Ishikawa (cell line): ENCODE data around the gene EMX1.

ENCODE experiments used
- EGR1 ChIP-seq: IDR thresholded peaks from 2 replicates; pipeline ENCODE4 v1.6.1; 2012
- EP300 ChIP-seq: IDR thresholded peaks from 2 replicates; pipeline ENCODE4 v1.6.1; 2012; ENCODE audit warnings: borderline replicate concordance
- FOXM1 ChIP-seq: IDR thresholded peaks from 2 replicates; pipeline ENCODE4 v1.6.1; 2012; ENCODE audit warnings: low read depth, borderline replicate concordance
- MAX ChIP-seq: IDR thresholded peaks from 2 replicates; pipeline ENCODE4 v1.6.1; 2012
- RAD21 ChIP-seq: IDR thresholded peaks from 2 replicates; pipeline ENCODE4 v1.6.1; 2012; ENCODE audit warnings: low read depth
- REST ChIP-seq: IDR thresholded peaks from 2 replicates; pipeline ENCODE4 v1.6.1; 2012; ENCODE audit warnings: low read depth, mild to moderate bottlenecking
- TAF1 ChIP-seq: IDR thresholded peaks from 2 replicates; pipeline ENCODE4 v1.6.1; 2012; ENCODE audit warnings: low read depth, mild to moderate bottlenecking
- TCF12 ChIP-seq: IDR thresholded peaks from 2 replicates; pipeline ENCODE4 v1.6.1; 2012; ENCODE audit warnings: low read depth
- TEAD4 ChIP-seq: IDR thresholded peaks from 2 replicates; pipeline ENCODE4 v1.6.1; 2012
- USF1 ChIP-seq: IDR thresholded peaks from 2 replicates; pipeline ENCODE4 v1.6.1; 2012
- YY1 ChIP-seq: IDR thresholded peaks from 2 replicates; pipeline ENCODE4 v1.6.1; 2012; ENCODE audit warnings: low read depth
- ZBTB7A ChIP-seq: IDR thresholded peaks from 2 replicates; pipeline ENCODE4 v1.6.1; 2012; ENCODE audit warnings: low read depth

GRCh38 chr2:72946466-72946865 lies 29.1 kb downstream of the EMX1 start:
- TF ChIP-seq RAD21 (no peak), MAX (no peak), EP300 (no peak), REST (no peak), TAF1 (no peak), USF1 (no peak), ZBTB7A (no peak), TCF12 (no peak), EGR1 (no peak), FOXM1 (no peak), YY1 (no peak), TEAD4 (no peak)
